HEK293T (cell line): Measurements from ENCODE around the gene MGAT4B.
A peak's percentile ranks its signal among the peaks of the same experiment; 100 is the strongest.

Source experiments
- CTCF ChIA-PET: fragments of 350-600 bp; formaldehyde crosslinking; extraction: SDS; loops from one replicate; lab custom pipeline; 2021; ENCODE audit warnings: antibody characterized with exemption, inconsistent platforms; lab: Yijun Ruan, JAX
- POLR2A ChIA-PET: fragments of 350-600 bp; formaldehyde crosslinking; extraction: SDS; loops from one replicate; lab custom pipeline; 2020; ENCODE audit warnings: antibody characterized with exemption, inconsistent platforms; lab: Yijun Ruan, JAX
- DNase-seq: peaks from one replicate; pipeline ENCODE4 v3.0.0; 2012; ENCODE audit warnings: mixed read lengths; ENCODE audit errors: extremely low spot score
- ARNT ChIP-seq: fragments of 450-650 bp; IDR thresholded peaks from 2 replicates; pipeline ENCODE4 v1.6.1; 2017; ENCODE audit warnings: mild to moderate bottlenecking
- BHLHE40 ChIP-seq: fragments of 450-650 bp; IDR thresholded peaks from 2 replicates; pipeline ENCODE4 v1.6.1; 2016; ENCODE audit warnings: mild to moderate bottlenecking, moderate library complexity, borderline replicate concordance
- CTBP1 ChIP-seq: fragments of 450-650 bp; IDR thresholded peaks from 2 replicates; pipeline ENCODE4 v1.6.1; 2016; ENCODE audit warnings: borderline replicate concordance
- ELF4 ChIP-seq: fragments of 450-650 bp; IDR thresholded peaks from 2 replicates; pipeline ENCODE4 v1.6.1; 2017; ENCODE audit warnings: antibody characterized with exemption
- FOXA1 ChIP-seq: fragments of 450-650 bp; IDR thresholded peaks from 2 replicates; pipeline ENCODE4 v1.6.1; 2016; ENCODE audit warnings: mild to moderate bottlenecking
- FOXK2 ChIP-seq: fragments of 450-650 bp; IDR thresholded peaks from 2 replicates; pipeline ENCODE4 v1.6.1; 2016; ENCODE audit warnings: mild to moderate bottlenecking
- FOXM1 ChIP-seq: fragments of 450-650 bp; IDR thresholded peaks from 2 replicates; pipeline ENCODE4 v1.6.1; 2017; ENCODE audit warnings: mild to moderate bottlenecking, borderline replicate concordance
- HDGF ChIP-seq: fragments of 450-650 bp; IDR thresholded peaks from 2 replicates; pipeline ENCODE4 v1.6.1; 2017; ENCODE audit warnings: antibody characterized with exemption, borderline replicate concordance
- L3MBTL2 ChIP-seq: fragments of 450-650 bp; conservative IDR thresholded peaks from 2 replicates; pipeline ENCODE4 v1.6.1; 2016; ENCODE audit warnings: mild to moderate bottlenecking
- LEF1 ChIP-seq: fragments of 450-650 bp; IDR thresholded peaks from 2 replicates; pipeline ENCODE4 v1.6.1; 2017; ENCODE audit warnings: mild to moderate bottlenecking, borderline replicate concordance
- NFRKB ChIP-seq: fragments of 450-650 bp; IDR thresholded peaks from 2 replicates; pipeline ENCODE4 v1.6.1; 2016; ENCODE audit warnings: mild to moderate bottlenecking, moderate library complexity
- PKNOX1 ChIP-seq: fragments of 450-650 bp; IDR thresholded peaks from 2 replicates; pipeline ENCODE4 v1.6.1; 2016
- SP1 ChIP-seq: fragments of 450-650 bp; IDR thresholded peaks from 2 replicates; pipeline ENCODE4 v1.6.1; 2017
- SUZ12 ChIP-seq: fragments of 450-650 bp; IDR thresholded peaks from 2 replicates; pipeline ENCODE4 v1.6.1; 2016; ENCODE audit warnings: mild to moderate bottlenecking
- TARDBP ChIP-seq: fragments of 450-650 bp; IDR thresholded peaks from 2 replicates; pipeline ENCODE4 v1.6.1; 2016
- ZNF384 ChIP-seq: fragments of 450-650 bp; IDR thresholded peaks from 2 replicates; pipeline ENCODE4 v1.6.1; 2016

The MGAT4B gene

GRCh38 chr5:179814090-179814489 lies 7.4 kb upstream of the MGAT4B start:
- no peak for TF ChIP-seq TARDBP
- TF ChIP-seq CTBP1, result no peak
- TF ChIP-seq FOXM1, result no peak
- TF ChIP-seq FOXK2, result no peak
- no peak for TF ChIP-seq FOXA1
- TF ChIP-seq ZNF384, result no peak
- no peak for TF ChIP-seq BHLHE40
- no peak for TF ChIP-seq LEF1
- no peak for TF ChIP-seq SP1
- TF ChIP-seq NFRKB, result no peak
- TF ChIP-seq ARNT, result no peak
- TF ChIP-seq SUZ12, result no peak
- TF ChIP-seq PKNOX1, result no peak
- TF ChIP-seq HDGF, result no peak
- no peak for TF ChIP-seq ELF4
- no peak for DNase-seq
- POLR2A ChIA-PET, result interaction anchor here (0.6 kb wide), 1 partner anchor 18 kb away, joined by 3 read pairs; no protein-coding TSS in a partner anchor
- CTCF ChIA-PET, result interaction anchor here (0.7 kb wide), 1 partner anchor 54 kb away, joined by 3 read pairs; no protein-coding TSS in a partner anchor

GRCh38 chr5:179812997-179813607 lies 6.4 kb upstream of the MGAT4B start:
- DNase-seq, result no peak
- POLR2A ChIA-PET, result interaction anchor here (1.2 kb wide), 1 partner anchor 11 kb away, joined by 3 read pairs; no protein-coding TSS in a partner anchor
- no peak for TF ChIP-seq ELF4
- TF ChIP-seq L3MBTL2, result no peak
- TF ChIP-seq PKNOX1, result no peak
- TF ChIP-seq BHLHE40, result no peak
- no peak for TF ChIP-seq SUZ12
- no peak for TF ChIP-seq HDGF
- no peak for TF ChIP-seq LEF1
- TF ChIP-seq ZNF384, result no peak
- TF ChIP-seq FOXM1, result no peak
- CTCF ChIA-PET, result interaction anchor here (0.7 kb wide), 1 partner anchor 55 kb away, joined by 3 read pairs; no protein-coding TSS in a partner anchor

GRCh38 chr5:179812135-179812825 lies 5.6 kb upstream of the MGAT4B start:
- no peak for DNase-seq
- POLR2A ChIA-PET, result interaction anchor here (1.4 kb wide), 1 partner anchor 15 kb away, joined by 3 read pairs; no protein-coding TSS in a partner anchor
- TF ChIP-seq LEF1 (no peak), PKNOX1 (no peak), FOXA1 (no peak), CTBP1 (no peak), ELF4 (no peak), FOXM1 (no peak), SP1 (no peak), HDGF (no peak)
- CTCF ChIA-PET, result no interaction called here

- ChIA-PET CTCF (no interaction called here), POLR2A (interaction anchor here (1.2 to 1.6 kb wide), 2 partner anchors 15 to 182 kb away, joined by 3 to 5 read pairs; partner anchors contain the start of genes HNRNPH1 and SQSTM1)
- TF ChIP-seq NFRKB, result no peak
- TF ChIP-seq ZNF384, result no peak
- TF ChIP-seq ARNT, result no peak
- no peak for TF ChIP-seq SP1
- TF ChIP-seq HDGF, result no peak
- TF ChIP-seq TARDBP, result no peak
- TF ChIP-seq L3MBTL2, result no peak
- no peak for TF ChIP-seq FOXA1
- TF ChIP-seq FOXM1, result no peak
- no peak for TF ChIP-seq ELF4
- TF ChIP-seq CTBP1, result no peak
- DNase-seq, result peak; percentile 49
Observed at GRCh38 chr5:179805529-179806249, 977 bp downstream of the MGAT4B start.

GRCh38 chr5:179805070-179805528 lies 1.6 kb downstream of the MGAT4B start:
- ChIA-PET POLR2A (interaction anchor here (1.6 kb wide), 1 partner anchor 15 kb away, joined by 5 read pairs; the partner anchor contains the start of gene SQSTM1), CTCF (no interaction called here)
- no peak for TF ChIP-seq FOXK2
- TF ChIP-seq CTBP1, result no peak
- TF ChIP-seq FOXA1, result no peak
- no peak for DNase-seq

- POLR2A ChIA-PET, result interaction anchor here (1.5 kb wide), 1 partner anchor 16 kb away, joined by 4 read pairs; the partner anchor contains the start of gene SQSTM1
- DNase-seq, result no peak
- CTCF ChIA-PET, result no interaction called here
- TF ChIP-seq FOXM1 (no peak), CTBP1 (no peak), TARDBP (no peak), BHLHE40 (no peak), SUZ12 (no peak), SP1 (no peak), L3MBTL2 (no peak), ELF4 (no peak), ZNF384 (no peak), PKNOX1 (no peak), HDGF (no peak), NFRKB (no peak)
Observed at GRCh38 chr5:179804555-179804947, 2.1 kb downstream of the MGAT4B start.
